Activated naive CD4-positive, alpha-beta T cell treated with anti-CD3 and anti-CD28 coated beads for 36 hours (primary cell): Measurements from ENCODE around the gene EPS15. TPM values are rescaled to one million over a fixed set of nuclear protein-coding genes. Genes with fewer than 3 reads are reported as not detected.
"Not testable (repeated sequence)": the region's sequence is repeated elsewhere in the genome, so short reads cannot be mapped to it uniquely, and the experiment has no call there.

Experiments
- CTCF ChIA-PET: fragments of 350-600 bp; sonication (Branson Sonifier 250); formaldehyde crosslinking; loops from one replicate; lab custom pipeline; 2021; ENCODE audit warnings: antibody characterized with exemption; lab: Charles Lee
- DNase-seq: peaks from one replicate; pipeline ENCODE4 v3.0.0-alpha.2; 2020
- H3K27ac Mint-ChIP-seq: one replicate; pipeline ENCODE4 v1.8.0; 2021; ENCODE audit warnings: mild to moderate bottlenecking, mixed read lengths
- H3K27me3 Mint-ChIP-seq: one replicate; pipeline ENCODE4 v1.8.0; 2021; ENCODE audit warnings: low read depth, mixed read lengths
- H3K36me3 Mint-ChIP-seq: one replicate; pipeline ENCODE4 v1.8.0; 2021; ENCODE audit warnings: low read depth, mixed read lengths
- H3K4me1 Mint-ChIP-seq: one replicate; pipeline ENCODE4 v1.8.0; 2021; ENCODE audit warnings: low read depth, mixed read lengths
- H3K4me3 Mint-ChIP-seq: one replicate; pipeline ENCODE4 v1.8.0; 2021; ENCODE audit warnings: mild to moderate bottlenecking, moderate library complexity, mixed read lengths
- H3K9me3 Mint-ChIP-seq: one replicate; pipeline ENCODE4 v1.8.0; 2021; ENCODE audit warnings: mixed read lengths
- intact Hi-C: fragments of 100-400 bp; cut with micrococcal nuclease; formaldehyde crosslinking; loops from one replicate; pipeline ENCODE4 v1.15.1; 2023
- total RNA-seq, 2 experiments: library from RNA; stranded (reverse); gene quantifications; one replicate each; pipeline ENCODE4 v1.2.3, GENCODE V29; 2021

EPS15 gene
- total RNA-seq, 2 experiments from 2014 or later: 56.0 to 57.0 TPM

DNA sequence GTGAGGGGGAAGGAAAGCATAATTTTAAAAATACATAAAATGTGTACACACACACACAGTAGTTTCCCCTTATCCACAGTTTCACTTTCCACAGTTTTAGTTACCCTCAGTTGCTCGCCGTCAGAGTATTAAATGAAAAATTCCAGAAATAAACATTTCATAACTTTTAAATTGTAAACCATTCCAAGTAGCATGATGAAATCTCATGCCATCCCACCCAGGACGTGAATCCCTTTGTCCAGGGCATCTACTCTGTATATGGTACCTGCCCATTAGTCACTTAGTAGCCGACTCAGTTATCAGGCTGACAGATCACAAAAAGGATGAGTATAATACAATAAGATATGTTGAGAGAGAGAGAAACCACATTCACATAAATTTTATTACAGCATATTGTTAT, 36.2 kb downstream of the EPS15 start:
- intact Hi-C loops: no loop called here
- no peak overlapping the region for H3K4me3 Mint-ChIP-seq
- H3K27me3 Mint-ChIP-seq: no peaks in the 10 kb centered on the region
- peaks cover 35% of the 10 kb centered on the region for H3K36me3 Mint-ChIP-seq
- H3K9me3 Mint-ChIP-seq: no peaks in the 10 kb centered on the region
- H3K27ac Mint-ChIP-seq: no peak overlapping the region
- peaks cover 4% of the 10 kb centered on the region for H3K4me1 Mint-ChIP-seq
- CTCF ChIA-PET: no interaction called here
- no peak for DNase-seq

DNA sequence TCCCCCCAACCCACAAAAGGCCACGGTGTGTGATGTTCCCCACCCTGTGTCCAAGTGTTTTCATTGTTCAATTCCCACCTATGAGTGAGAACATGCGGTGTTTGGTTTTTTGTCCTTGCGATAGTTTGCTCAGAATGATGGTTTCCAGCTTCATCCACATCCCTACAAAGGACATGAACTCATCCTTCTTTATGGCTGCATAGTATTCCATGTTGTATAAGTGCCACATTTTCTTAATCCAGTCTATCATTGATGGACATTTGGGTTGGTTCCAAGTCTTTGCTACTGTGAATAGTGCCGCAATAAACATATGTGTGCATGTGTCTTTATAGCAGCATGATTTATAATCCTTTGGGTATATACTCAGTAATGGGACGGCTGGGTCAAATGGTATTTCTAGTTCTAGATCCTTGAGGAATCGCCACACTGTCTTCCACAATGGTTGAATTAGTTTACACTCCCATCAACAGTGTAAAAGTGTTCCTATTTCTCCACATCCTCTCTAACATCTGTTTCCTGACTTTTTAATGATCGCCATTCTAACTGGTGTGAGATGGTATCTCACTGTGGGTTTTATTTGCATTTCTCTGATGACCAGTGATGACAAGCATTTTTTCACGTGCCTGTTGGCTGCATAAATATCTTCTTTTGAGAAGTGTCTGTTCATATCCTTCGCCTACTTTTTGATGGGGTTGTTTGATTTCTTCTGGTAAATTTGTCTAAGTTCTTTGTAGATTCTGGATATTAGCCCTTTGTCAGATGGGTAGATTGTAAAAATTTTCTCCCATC, 44.0 kb downstream of the EPS15 start:
- CTCF ChIA-PET, H3K9me3 Mint-ChIP-seq, DNase-seq, H3K4me1 Mint-ChIP-seq, intact Hi-C loops, H3K27ac Mint-ChIP-seq, H3K27me3 Mint-ChIP-seq, H3K4me3 Mint-ChIP-seq: not testable (repeated sequence)
- H3K36me3 Mint-ChIP-seq: peaks cover 33% of the 10 kb centered on the region

DNA sequence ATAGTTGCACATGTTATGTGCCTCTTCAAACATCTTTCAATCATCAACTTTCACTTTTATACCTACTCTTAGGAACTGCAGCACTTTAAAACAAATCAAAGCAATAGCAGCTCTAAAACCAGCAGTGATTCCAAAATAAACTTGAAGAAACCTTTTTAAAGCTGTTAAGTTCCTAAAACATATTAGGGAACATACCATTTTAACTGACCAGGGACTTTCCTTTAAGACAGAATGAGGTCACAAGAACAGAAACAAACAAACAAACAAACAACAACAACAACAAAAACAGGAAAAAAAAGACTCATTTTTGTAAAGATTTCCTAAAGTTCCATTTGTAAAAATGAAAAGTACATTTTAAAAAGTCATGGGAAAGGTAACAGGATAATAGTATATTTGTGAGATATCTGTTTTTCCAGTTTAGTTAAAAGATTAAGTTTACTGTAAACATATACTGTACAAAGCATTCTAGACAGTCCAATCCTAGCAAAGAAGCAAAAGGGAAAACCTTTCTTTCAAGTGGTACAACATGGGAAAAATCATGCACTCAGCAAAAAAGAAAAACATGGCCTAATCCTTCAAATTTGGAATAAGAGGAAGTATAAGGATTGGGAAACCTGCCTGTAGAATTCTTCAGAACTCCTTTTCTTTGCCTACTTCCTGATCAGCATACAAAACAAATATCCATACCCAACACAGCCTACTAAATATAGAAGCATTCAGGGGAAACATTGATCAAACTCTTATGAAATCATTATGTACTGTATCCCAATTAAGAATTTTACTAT, 45.5 kb downstream of the EPS15 start:
- no peak overlapping the region for H3K27ac Mint-ChIP-seq
- intact Hi-C loops: no loop called here
- CTCF ChIA-PET: interaction anchor here (0.8 kb wide), 1 partner anchor 150 kb away, joined by 3 read pairs; no protein-coding TSS in a partner anchor
- H3K4me3 Mint-ChIP-seq: no peak overlapping the region
- no peak for DNase-seq
- peaks cover 7% of the 10 kb centered on the region for H3K4me1 Mint-ChIP-seq
- H3K36me3 Mint-ChIP-seq: peaks cover 25% of the 10 kb centered on the region
- H3K27me3 Mint-ChIP-seq: no peaks in the 10 kb centered on the region
- peaks cover 6% of the 10 kb centered on the region for H3K9me3 Mint-ChIP-seq

DNA sequence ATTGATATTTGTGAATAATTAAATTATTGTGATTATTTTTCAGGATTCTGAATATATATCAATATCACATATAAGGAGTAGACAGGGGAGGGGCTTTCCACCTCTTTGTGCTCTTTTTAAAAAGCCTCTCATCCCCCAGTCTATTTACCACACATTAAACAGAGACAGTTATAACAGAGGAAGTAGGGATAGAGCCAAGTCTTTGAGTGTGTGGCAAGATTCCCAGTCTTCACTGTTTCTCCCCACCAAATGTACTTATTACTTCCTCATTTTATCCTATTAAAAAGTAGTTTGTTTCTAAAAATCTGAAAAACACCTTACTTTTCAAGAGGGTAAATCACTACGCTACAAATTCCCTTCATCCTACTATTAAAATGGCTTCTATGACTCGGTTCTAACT, 46.7 kb downstream of the EPS15 start:
- H3K27ac Mint-ChIP-seq: no peak overlapping the region
- CTCF ChIA-PET: no interaction called here
- peaks cover 25% of the 10 kb centered on the region for H3K36me3 Mint-ChIP-seq
- no peak overlapping the region for H3K4me3 Mint-ChIP-seq
- DNase-seq: no peak
- peaks cover 6% of the 10 kb centered on the region for H3K9me3 Mint-ChIP-seq
- H3K27me3 Mint-ChIP-seq: no peaks in the 10 kb centered on the region
- H3K4me1 Mint-ChIP-seq: peaks cover 7% of the 10 kb centered on the region
- intact Hi-C loops: no loop called here

DNA sequence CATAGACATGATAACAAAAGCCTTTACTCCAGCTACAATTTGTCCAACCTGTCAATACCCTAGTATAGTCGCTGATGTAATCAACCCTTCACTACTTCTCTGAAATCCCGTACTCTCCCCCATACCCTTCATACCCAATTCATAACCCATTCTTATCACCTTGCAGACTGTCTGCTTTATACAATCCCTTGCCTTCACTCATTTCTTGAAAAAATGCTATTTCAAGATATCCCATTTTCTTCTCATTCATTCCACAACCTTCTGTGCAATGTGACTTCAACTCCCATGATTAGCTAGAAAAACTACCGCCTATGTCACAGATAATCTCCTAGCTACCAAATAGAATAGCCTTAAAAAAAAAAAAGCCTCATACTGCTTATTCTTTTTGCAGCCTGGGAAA, 49.5 kb downstream of the EPS15 start:
- H3K4me3 Mint-ChIP-seq: no peak overlapping the region
- no peaks in the 10 kb centered on the region for H3K27me3 Mint-ChIP-seq
- H3K9me3 Mint-ChIP-seq: no peaks in the 10 kb centered on the region
- CTCF ChIA-PET: no interaction called here
- no peak overlapping the region for H3K27ac Mint-ChIP-seq
- intact Hi-C loops: no loop called here
- no peak for DNase-seq
- H3K36me3 Mint-ChIP-seq: peaks cover 28% of the 10 kb centered on the region
- H3K4me1 Mint-ChIP-seq: peaks cover 7% of the 10 kb centered on the region

DNA sequence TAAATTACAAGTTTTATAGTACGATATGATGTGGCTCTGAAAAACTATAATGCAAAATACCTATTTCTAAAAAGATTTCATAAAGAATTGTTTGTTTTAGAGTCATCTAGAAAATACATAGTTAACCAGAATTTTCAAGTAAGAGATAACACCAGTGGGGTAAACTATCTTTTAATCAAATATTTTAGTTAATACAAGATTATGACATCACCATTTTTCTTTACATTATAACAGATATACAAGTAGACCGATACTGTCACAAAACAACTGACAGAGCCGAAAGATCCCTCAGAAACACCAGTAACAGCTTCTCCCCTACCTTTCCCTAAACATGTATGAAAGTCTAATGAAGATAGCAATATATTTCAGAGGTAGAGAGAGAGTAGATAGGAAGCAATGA, 54.2 kb downstream of the EPS15 start:
- H3K27ac Mint-ChIP-seq: no peak overlapping the region
- no peak for DNase-seq
- intact Hi-C loops: no loop called here

DNA sequence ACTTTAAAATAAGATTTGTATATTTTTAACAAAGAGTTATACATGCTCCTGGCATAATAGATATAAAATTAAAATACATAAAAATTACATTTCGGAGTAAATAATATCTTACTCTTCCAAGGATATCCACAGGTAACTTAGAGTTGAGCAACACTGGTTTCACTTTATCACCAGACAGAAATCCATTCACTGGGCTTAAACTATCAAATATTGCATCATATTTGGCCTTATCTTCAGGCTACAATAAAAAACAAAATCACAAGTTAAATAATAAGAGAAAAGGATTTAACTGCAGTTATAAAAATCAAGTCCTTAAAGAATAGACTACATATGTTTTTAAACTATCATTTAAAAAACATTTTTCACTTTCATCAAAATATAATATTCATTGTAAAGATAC, 55.5 kb downstream of the EPS15 start:
- CTCF ChIA-PET: no interaction called here
- Mint-ChIP-seq H3K27ac (no peak overlapping the region), H3K4me1 (no peaks in the 10 kb centered on the region), H3K36me3 (peaks cover 38% of the 10 kb centered on the region), H3K9me3 (no peaks in the 10 kb centered on the region), H3K27me3 (no peaks in the 10 kb centered on the region), H3K4me3 (no peak overlapping the region)
- intact Hi-C loops: no loop called here
- no peak for DNase-seq

More for the DNA sequence above, 54.2 kb downstream of the EPS15 start:
- peaks cover 4% of the 10 kb centered on the region for H3K4me1 Mint-ChIP-seq
- CTCF ChIA-PET: no interaction called here
- H3K4me3 Mint-ChIP-seq: no peak overlapping the region
- H3K36me3 Mint-ChIP-seq: peaks cover 35% of the 10 kb centered on the region
- H3K27me3 Mint-ChIP-seq: no peaks in the 10 kb centered on the region
- no peaks in the 10 kb centered on the region for H3K9me3 Mint-ChIP-seq

DNA sequence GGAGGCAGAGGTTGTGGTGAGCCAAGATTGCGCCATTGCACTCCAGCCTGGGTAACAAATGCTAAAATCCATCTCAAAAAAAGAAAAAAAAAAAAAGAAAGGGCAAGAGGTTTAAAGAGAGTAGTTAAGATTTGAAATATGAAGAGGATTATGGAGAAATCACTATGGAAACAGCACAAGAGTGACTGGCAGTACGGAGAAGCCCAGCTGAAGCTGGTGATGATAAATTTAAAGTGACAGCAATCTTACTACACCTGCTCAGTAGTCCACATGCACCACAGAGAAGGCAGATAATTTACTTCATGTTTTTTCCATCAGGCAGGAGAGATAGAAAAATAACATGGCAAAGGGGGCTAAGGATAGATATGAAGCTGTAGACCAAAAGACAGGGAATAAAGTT, 56.8 kb downstream of the EPS15 start:
- H3K27me3 Mint-ChIP-seq, H3K4me3 Mint-ChIP-seq, DNase-seq, intact Hi-C loops, H3K27ac Mint-ChIP-seq, H3K4me1 Mint-ChIP-seq, H3K9me3 Mint-ChIP-seq: not testable (repeated sequence)
- CTCF ChIA-PET: interaction anchor here (0.6 kb wide), 1 partner anchor 31 kb away, joined by 3 read pairs; no protein-coding TSS in a partner anchor
- H3K36me3 Mint-ChIP-seq: peaks cover 44% of the 10 kb centered on the region

DNA sequence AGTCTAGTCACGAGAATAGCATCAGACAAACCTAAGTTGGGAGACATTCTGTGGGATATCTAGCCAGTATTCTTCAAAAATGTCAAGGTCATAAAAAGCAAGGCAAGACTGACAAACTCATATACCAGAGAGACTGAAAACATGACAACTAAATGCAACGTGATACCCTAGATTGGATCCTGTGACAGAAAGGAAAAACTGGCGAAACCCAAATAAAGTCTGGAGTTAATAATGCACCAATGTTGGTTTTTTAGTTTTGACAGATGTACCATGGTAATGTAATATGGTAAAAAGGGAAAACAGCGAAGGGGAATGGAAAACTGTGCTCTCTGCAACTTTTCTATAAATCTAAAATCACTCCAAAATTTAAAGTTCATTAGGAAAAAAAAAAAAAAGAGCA, 64.5 kb downstream of the EPS15 start:
- no peak overlapping the region for H3K4me3 Mint-ChIP-seq
- no peaks in the 10 kb centered on the region for H3K27me3 Mint-ChIP-seq

DNA sequence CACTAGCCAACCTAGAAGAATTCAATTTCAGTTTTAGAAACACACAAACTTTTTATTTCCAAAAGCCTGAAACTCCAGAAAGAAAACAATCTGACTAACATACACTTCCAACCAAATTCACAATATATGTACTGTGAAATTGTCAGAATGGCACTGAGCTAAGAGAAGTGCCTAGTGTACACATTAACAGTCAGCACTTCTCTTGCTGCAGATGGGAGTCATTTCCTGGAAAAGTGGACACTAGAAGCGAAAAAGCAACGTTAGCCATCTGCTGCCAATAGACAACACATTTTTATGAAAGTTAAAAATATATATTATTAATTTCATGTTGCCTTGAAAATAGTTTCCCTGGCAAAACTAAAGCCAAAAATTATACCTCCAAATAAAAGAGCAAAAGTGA, 66.1 kb downstream of the EPS15 start:
- Mint-ChIP-seq H3K4me1 (no peaks in the 10 kb centered on the region), H3K36me3 (peaks cover 13% of the 10 kb centered on the region), H3K27me3 (no peaks in the 10 kb centered on the region), H3K27ac (no peak overlapping the region), H3K9me3 (no peaks in the 10 kb centered on the region), H3K4me3 (no peak overlapping the region)
- intact Hi-C loops: no loop called here
- DNase-seq: no peak
- CTCF ChIA-PET: no interaction called here

More for the DNA sequence above, 64.5 kb downstream of the EPS15 start:
- CTCF ChIA-PET: interaction anchor here (0.6 kb wide), 1 partner anchor 357 kb away, joined by 3 read pairs; no protein-coding TSS in a partner anchor
- intact Hi-C loops: no loop called here
- Mint-ChIP-seq H3K36me3 (peaks cover 21% of the 10 kb centered on the region), H3K9me3 (no peaks in the 10 kb centered on the region), H3K4me1 (no peaks in the 10 kb centered on the region), H3K27ac (no peak overlapping the region)
- DNase-seq: no peak

DNA sequence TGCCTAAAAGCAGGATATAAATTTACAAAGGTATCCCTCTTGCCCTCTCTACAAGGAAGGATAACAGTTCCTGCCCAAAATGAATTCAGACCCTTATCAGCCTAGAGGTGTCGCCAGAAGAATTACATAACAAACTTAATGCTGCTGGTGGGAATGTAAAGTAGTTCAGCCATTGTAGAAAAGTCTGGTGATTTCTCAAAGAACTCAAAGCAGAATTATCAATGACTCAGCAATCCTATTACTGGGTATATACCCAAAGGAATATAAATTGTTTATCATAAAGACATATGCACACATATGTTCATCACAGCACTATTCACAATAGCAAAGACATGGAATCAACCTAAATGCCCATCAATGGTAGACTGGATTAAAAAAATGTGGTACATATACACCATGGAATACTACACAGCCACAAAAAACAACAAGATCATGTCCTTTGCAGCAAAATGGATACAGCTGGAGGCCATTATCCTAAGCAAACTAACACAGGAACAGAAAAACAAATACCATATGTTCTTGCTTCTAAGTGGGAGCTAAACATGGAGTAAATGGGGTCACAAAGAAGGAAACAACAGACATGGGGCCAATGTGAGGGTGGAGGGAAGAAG, 70.1 kb downstream of the EPS15 start:
- H3K36me3 Mint-ChIP-seq: peaks cover 14% of the 10 kb centered on the region
- H3K27ac Mint-ChIP-seq, H3K9me3 Mint-ChIP-seq, DNase-seq, intact Hi-C loops, H3K4me3 Mint-ChIP-seq, CTCF ChIA-PET, H3K4me1 Mint-ChIP-seq, H3K27me3 Mint-ChIP-seq: not testable (repeated sequence)

DNA sequence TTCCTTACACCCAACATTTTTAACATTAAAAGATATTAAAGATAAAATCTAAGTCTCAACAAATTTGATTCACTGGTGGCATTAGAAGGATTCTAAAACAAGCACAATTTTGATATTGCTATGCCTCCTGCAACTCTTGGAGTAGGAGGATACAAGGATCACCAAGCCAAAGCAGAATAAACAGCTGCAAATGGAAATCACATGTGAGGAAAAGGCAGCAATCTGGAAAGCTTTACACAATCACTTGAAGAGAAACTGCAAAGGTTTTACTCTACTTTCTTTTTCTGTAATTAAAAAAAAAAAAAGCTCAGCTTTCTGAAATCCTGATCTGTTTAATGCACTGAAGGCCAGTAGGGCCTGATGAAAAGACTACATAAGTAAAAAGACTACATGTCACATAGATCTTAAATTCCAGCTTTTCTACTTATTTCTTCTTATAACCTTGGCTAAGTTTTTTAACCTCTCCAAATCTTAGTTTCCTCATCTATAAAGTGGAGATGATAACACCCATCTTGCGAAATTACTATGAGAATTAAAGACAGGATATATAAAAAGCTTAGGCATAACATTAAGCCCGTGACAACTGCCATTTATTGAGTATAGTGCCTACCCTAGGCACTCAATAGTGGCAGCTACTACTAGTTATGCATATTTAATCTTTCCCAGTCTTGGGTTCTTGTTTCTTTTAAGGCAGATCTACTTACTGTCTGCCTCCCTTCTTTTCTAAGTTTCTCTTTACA, 73.5 kb downstream of the EPS15 start:
- Mint-ChIP-seq H3K36me3 (peaks cover 15% of the 10 kb centered on the region), H3K9me3 (no peaks in the 10 kb centered on the region), H3K27me3 (no peaks in the 10 kb centered on the region), H3K4me3 (no peak overlapping the region), H3K4me1 (peaks cover 12% of the 10 kb centered on the region), H3K27ac (no peak overlapping the region)
- DNase-seq: no peak
- CTCF ChIA-PET: interaction anchor here (0.5 to 0.6 kb wide), 2 partner anchors 8 to 64 kb away, joined by 4 read pairs; no protein-coding TSS in a partner anchor
- intact Hi-C loops: no loop called here
